Measurements from ENCODE around the gene ZFP36. TPM values are rescaled to one million over a fixed set of nuclear protein-coding genes. Genes with fewer than 3 reads are reported as not detected.

The ZFP36 gene
- total RNA-seq, 2 donors from 2014 or later = 107 to 202 TPM

DNA sequence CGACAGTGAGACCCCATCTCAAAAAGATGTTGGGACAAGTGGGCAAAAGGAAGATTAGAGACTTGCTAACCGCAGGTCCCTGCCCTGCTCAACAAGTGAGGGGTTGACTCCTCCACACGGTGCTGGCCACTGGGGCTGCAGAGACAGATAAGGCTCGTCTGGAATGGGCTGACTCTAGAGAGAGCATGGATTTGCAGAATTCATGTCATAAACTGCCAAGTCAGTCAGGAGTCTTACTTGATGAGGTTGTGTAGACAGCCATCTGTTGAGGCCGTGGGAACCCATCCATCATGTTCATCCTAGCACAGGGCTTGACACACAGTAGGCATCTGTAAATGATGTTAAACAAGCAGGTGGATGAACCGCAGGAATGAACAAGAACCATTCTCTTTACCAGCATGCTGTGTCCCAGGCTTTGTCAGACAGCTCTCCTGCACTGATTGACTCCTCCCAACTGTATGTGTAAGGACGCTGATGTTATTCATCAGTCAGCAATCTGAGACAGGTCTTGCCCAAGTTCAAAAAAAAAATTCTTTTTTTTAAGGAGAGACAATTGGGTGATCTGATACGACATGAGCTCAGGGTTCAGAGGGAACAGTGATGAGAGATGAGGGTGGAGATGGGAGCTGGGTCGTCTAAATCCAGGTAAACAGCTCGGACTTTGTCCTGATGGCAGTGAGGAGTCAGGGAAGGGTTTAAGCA, 24.6 kb upstream of the ZFP36 start:
- Histone ChIP-seq H3K4me3 (no peak overlapping the region), H3K9me3 (no peaks in the 10 kb centered on the region), H3K36me3 (peaks cover 92% of the 10 kb centered on the region), H3K27me3 (no peaks in the 10 kb centered on the region), H3K27ac (no peak overlapping the region), H3K4me1 (no peaks in the 10 kb centered on the region)
- no peak for DNase-seq (ENCODE audit: low spot score)
- TF ChIP-seq CTCF (IDR thresholded peaks at IDR 0.05) = no peak

- Histone ChIP-seq H3K9me3 (no peaks in the 10 kb centered on the region), H3K4me1 (no peaks in the 10 kb centered on the region), H3K36me3 (peaks cover 92% of the 10 kb centered on the region), H3K27me3 (no peaks in the 10 kb centered on the region), H3K27ac (no peak overlapping the region), H3K4me3 (no peak overlapping the region)
- DNase-seq (ENCODE audit: low spot score) = no peak
- TF ChIP-seq CTCF (IDR thresholded peaks at IDR 0.05) = no peak
Measured at GRCh38 chr19:39382991-39383828, 23.4 kb upstream of the ZFP36 start.

GRCh38 chr19:39384839-39385568, 21.6 kb upstream of the ZFP36 start:
- H3K9me3 ChIP-seq = no peaks in the 10 kb centered on the region
- no peak overlapping the region for H3K27ac ChIP-seq
- DNase-seq (ENCODE audit: low spot score) = no peak
- H3K4me1 ChIP-seq = peaks cover 0 to 4% of the 10 kb centered on the region in 2 donors
- no peak overlapping the region for H3K4me3 ChIP-seq
- no peak for TF ChIP-seq CTCF (IDR thresholded peaks at IDR 0.05)
- H3K36me3 ChIP-seq = peaks cover 87% of the 10 kb centered on the region
- H3K27me3 ChIP-seq = no peaks in the 10 kb centered on the region

DNA sequence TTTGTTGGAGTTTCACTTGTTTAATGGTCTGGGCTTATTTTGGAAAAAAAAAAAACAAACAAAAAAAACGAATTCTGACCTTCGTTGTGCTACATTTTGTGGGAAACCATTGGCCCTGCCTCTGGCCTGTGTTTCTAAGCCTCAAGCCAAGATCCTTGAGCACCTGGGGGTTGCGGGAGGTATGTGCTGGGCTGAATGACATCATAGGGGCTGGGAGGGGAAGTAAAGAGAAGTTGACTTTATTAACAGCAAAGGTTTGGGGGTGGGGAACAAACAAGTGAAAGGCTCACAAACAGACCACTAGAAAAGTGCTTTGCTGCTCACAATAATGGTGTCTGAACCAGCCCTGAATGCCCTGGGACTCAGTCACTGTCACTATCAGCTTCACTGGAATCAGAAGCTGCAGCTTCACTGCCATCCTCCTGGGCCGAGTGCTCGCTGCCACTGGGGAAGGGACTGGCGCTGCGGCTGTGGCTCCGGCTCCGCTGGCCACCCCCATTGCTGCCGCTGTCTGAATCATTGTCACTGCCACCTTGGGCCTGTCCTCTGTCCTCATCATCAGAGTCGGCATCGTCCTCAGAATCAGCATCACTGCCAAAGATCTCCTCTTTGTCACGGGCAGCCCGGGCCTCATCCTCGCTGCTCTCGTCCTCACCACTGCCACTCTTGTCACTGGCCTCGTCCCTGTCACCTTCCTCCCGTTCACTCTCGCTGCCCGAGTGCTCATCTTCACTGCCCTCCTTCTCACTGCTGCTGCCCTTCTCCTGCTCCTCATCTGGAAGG, 20.8 kb upstream of the ZFP36 start:
- Histone ChIP-seq H3K27me3 (no peaks in the 10 kb centered on the region), H3K27ac (no peak overlapping the region), H3K4me3 (no peak overlapping the region), H3K4me1 (peaks cover 0 to 9% of the 10 kb centered on the region in 2 donors), H3K9me3 (no peaks in the 10 kb centered on the region), H3K36me3 (peaks cover 79% of the 10 kb centered on the region)
- no peak for TF ChIP-seq CTCF (IDR thresholded peaks at IDR 0.05)
- no peak for DNase-seq (ENCODE audit: low spot score)

GRCh38 chr19:39386557-39386956, 20.1 kb upstream of the ZFP36 start:
- H3K27me3 ChIP-seq = no peaks in the 10 kb centered on the region
- no peak overlapping the region for H3K4me3 ChIP-seq
- peaks cover 0 to 11% of the 10 kb centered on the region in 2 donors for H3K4me1 ChIP-seq
- peaks cover 72% of the 10 kb centered on the region for H3K36me3 ChIP-seq
- no peak for DNase-seq (ENCODE audit: low spot score)
- H3K9me3 ChIP-seq = no peaks in the 10 kb centered on the region
- no peak overlapping the region for H3K27ac ChIP-seq
- no peak for TF ChIP-seq CTCF (IDR thresholded peaks at IDR 0.05)

All from right atrium auricular region (tissue), 2 donors.